ENCODE data around the gene LRIT3.

The LRIT3 gene

DNA sequence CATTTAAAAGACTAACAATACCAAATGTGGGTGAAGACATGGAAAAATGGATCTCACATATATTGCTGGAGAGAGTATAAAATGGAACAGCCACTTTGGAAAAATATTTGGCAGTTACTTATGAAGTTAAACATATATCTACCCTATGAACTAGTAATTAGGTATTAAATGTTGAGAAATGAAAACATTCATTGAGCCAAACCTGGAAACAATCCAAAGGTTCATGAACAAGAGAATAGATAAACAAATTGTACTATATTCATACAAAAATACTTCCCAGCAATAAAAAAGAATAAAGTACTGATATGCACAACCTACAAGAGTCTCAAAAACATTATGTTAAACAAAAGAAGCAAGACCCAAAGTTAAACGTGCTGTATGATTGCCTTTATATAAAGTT, 60.8 kb downstream of the LRIT3 start:
- H3K9me3 ChIP-seq: no peaks in the 10 kb centered on the region
- TF ChIP-seq CTCF (IDR thresholded peaks at IDR 0.05; ENCODE audit: low read depth, low read length): no peak
- H3K4me1 ChIP-seq: no peaks in the 10 kb centered on the region
- H3K27me3 ChIP-seq: peaks cover 7% of the 10 kb centered on the region
- no peak for DNase-seq
- H3K4me3 ChIP-seq (ENCODE audit: low read depth, low read length): no peak overlapping the region
- no peaks in the 10 kb centered on the region for H3K36me3 ChIP-seq

GRCh38 chr4:109910256-109910655, 62.3 kb downstream of the LRIT3 start:
- Histone ChIP-seq H3K27me3 (peaks cover 21% of the 10 kb centered on the region), H3K4me3 (ENCODE audit: low read depth, low read length) (no peak overlapping the region), H3K36me3 (no peaks in the 10 kb centered on the region), H3K4me1 (no peaks in the 10 kb centered on the region), H3K9me3 (no peaks in the 10 kb centered on the region)
- TF ChIP-seq CTCF (IDR thresholded peaks at IDR 0.05; ENCODE audit: low read depth, low read length): no peak
- DNase-seq: no peak

DNA sequence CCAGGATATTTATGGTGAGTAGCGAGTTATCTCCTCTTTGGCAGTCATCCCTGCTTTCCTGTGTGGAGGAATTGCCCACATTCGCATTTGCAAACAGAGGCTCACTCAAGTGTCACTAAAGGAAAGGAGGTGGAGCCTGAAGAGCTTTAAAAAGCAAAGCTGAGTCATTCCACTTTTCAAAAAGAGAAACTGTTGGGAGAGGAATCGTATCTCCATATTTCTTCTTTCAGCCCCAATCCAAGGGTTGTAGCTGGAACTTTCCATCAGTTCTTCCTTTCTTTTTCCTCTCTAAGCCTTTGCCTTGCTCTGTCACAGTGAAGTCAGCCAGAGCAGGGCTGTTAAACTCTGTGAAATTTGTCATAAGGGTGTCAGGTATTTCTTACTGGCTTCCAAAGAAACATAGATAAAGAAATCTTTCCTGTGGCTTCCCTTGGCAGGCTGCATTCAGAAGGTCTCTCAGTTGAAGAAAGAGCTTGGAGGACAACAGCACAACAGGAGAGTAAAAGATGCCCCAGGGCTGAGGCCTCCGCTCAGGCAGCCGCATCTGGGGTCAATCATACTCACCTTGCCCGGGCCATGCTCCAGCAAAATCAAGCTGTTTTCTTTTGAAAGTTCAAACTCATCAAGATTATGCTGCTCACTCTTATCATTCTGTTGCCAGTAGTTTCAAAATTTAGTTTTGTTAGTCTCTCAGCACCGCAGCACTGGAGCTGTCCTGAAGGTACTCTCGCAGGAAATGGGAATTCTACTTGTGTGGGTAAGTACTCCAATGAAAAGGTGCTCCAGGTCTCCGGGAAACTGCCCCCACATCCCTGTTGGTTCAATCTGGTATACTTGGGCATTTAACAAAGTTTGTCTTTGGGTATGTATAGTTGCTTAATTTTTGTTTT, 65.0 kb downstream of the LRIT3 start, which contains the start of gene EGF:
TSS of gene EGF (plus strand) at position 178 of the 890 bp plus-strand sequence. CDS start at position 631, 453 bp downstream.
- no peak for TF ChIP-seq CTCF (IDR thresholded peaks at IDR 0.05; ENCODE audit: low read depth, low read length)
- H3K36me3 ChIP-seq: no peaks in the 10 kb centered on the region
- H3K27me3 ChIP-seq: peaks cover 37% of the 10 kb centered on the region
- no peak for DNase-seq
- H3K9me3 ChIP-seq: no peaks in the 10 kb centered on the region
- H3K4me3 ChIP-seq (ENCODE audit: low read depth, low read length): no peak within 1 kb of the TSS
- no peaks in the 10 kb centered on the region for H3K4me1 ChIP-seq

GRCh38 chr4:109913596-109914241, 65.8 kb downstream of the LRIT3 start:
- no peak for DNase-seq
- Histone ChIP-seq H3K9me3 (no peaks in the 10 kb centered on the region), H3K4me1 (no peaks in the 10 kb centered on the region), H3K27me3 (peaks cover 37% of the 10 kb centered on the region), H3K36me3 (no peaks in the 10 kb centered on the region), H3K4me3 (ENCODE audit: low read depth, low read length) (no peak overlapping the region)
- no peak for TF ChIP-seq CTCF (IDR thresholded peaks at IDR 0.05; ENCODE audit: low read depth, low read length)

- H3K9me3 ChIP-seq: no peaks in the 10 kb centered on the region
- no peak overlapping the region for H3K4me3 ChIP-seq (ENCODE audit: low read depth, low read length)
- TF ChIP-seq CTCF (IDR thresholded peaks at IDR 0.05; ENCODE audit: low read depth, low read length): no peak
- no peaks in the 10 kb centered on the region for H3K36me3 ChIP-seq
- no peak for DNase-seq
- H3K4me1 ChIP-seq: no peaks in the 10 kb centered on the region
- H3K27me3 ChIP-seq: peaks cover 37% of the 10 kb centered on the region
These were observed 66.4 kb downstream of the LRIT3 start for GRCh38 chr4:109914322-109914721.

All from BE2C (cell line).